ENCODE results near the gene SLC46A1. TPM values are rescaled to one million over a fixed set of nuclear protein-coding genes. Genes with fewer than 3 reads are reported as not detected.

The SLC46A1 gene
- total RNA-seq, 1 donor from 2014 or later, result 12.8 TPM

- no peak for DNase-seq (ENCODE audit: low spot score)
- intact Hi-C loops (cut with DNase I), result no loop called here
- ATAC-seq, result peak; percentile 60
Observed at GRCh38 chr17:28404812-28405570, 1.0 kb downstream of the SLC46A1 start.

- intact Hi-C loops (cut with DNase I), result no loop called here
- no peak for ATAC-seq
- DNase-seq (ENCODE audit: low spot score), result no peak
Observed at GRCh38 chr17:28404461-28404811, 1.6 kb downstream of the SLC46A1 start.

GRCh38 chr17:28404007-28404406 is 2.0 kb downstream of the SLC46A1 start:
- intact Hi-C loops (cut with DNase I), result no loop called here
- no peak for DNase-seq (ENCODE audit: low spot score)
- no peak for ATAC-seq

GRCh38 chr17:28402844-28403243 is 3.2 kb downstream of the SLC46A1 start:
- intact Hi-C loops (cut with DNase I), result no loop called here
- ATAC-seq, result no peak
- DNase-seq (ENCODE audit: low spot score), result no peak

GRCh38 chr17:28402224-28402630 is 3.8 kb downstream of the SLC46A1 start:
- intact Hi-C loops (cut with DNase I), result no loop called here
- no peak for DNase-seq (ENCODE audit: low spot score)
- no peak for ATAC-seq

GRCh38 chr17:28399808-28400207 is 6.2 kb downstream of the SLC46A1 start:
- DNase-seq (ENCODE audit: low spot score) (no peak), ATAC-seq (no peak)
- intact Hi-C loops (cut with DNase I), result no loop called here

GRCh38 chr17:28398280-28398981 is 7.6 kb downstream of the SLC46A1 start:
- ATAC-seq (no peak), DNase-seq (ENCODE audit: low spot score) (no peak)

GRCh38 chr17:28397687-28398279 is 8.2 kb downstream of the SLC46A1 start:
- DNase-seq (ENCODE audit: low spot score) (no peak), ATAC-seq (peak; percentile 25)
- intact Hi-C loops (cut with DNase I), result no loop called here

More at GRCh38 chr17:28398280-28398981, 7.6 kb downstream of the SLC46A1 start:
- intact Hi-C loops (cut with DNase I), result no loop called here

- intact Hi-C loops (cut with DNase I), result no loop called here
- no peak for ATAC-seq
Observed at GRCh38 chr17:28397275-28397674, 8.7 kb downstream of the SLC46A1 start.

GRCh38 chr17:28396635-28397239 is 9.3 kb downstream of the SLC46A1 start:
- ATAC-seq (no peak), DNase-seq (ENCODE audit: low spot score) (no peak)
- intact Hi-C loops (cut with DNase I), result no loop called here

More at GRCh38 chr17:28397275-28397674, 8.7 kb downstream of the SLC46A1 start:
- DNase-seq (ENCODE audit: low spot score), result no peak

GRCh38 chr17:28395968-28396367 is 10.0 kb downstream of the SLC46A1 start:
- intact Hi-C loops (cut with DNase I), result no loop called here
- no peak for ATAC-seq
- no peak for DNase-seq (ENCODE audit: low spot score)

GRCh38 chr17:28395426-28395825 is 10.6 kb downstream of the SLC46A1 start:
- no peak for DNase-seq (ENCODE audit: low spot score)
- ATAC-seq, result no peak
- intact Hi-C loops (cut with DNase I), result no loop called here

GRCh38 chr17:28394337-28395116 is 11.5 kb downstream of the SLC46A1 start:
- ATAC-seq, result no peak
- no peak for DNase-seq (ENCODE audit: low spot score)
- intact Hi-C loops (cut with DNase I), result no loop called here

- intact Hi-C loops (cut with DNase I), result no loop called here
- ATAC-seq, result peak; percentile 30
- no peak for DNase-seq (ENCODE audit: low spot score)
Observed at GRCh38 chr17:28392491-28392890, 13.5 kb downstream of the SLC46A1 start.

GRCh38 chr17:28391401-28391800 is 14.6 kb downstream of the SLC46A1 start:
- intact Hi-C loops (cut with DNase I), result no loop called here
- DNase-seq (ENCODE audit: low spot score), result no peak

GRCh38 chr17:28390984-28391383 is 15.0 kb downstream of the SLC46A1 start:
- intact Hi-C loops (cut with DNase I), result no loop called here
- DNase-seq (ENCODE audit: low spot score) (no peak), ATAC-seq (no peak)

More at GRCh38 chr17:28391401-28391800, 14.6 kb downstream of the SLC46A1 start:
- no peak for ATAC-seq

GRCh38 chr17:28390563-28390962 is 15.4 kb downstream of the SLC46A1 start:
- ATAC-seq, result no peak
- intact Hi-C loops (cut with DNase I), result no loop called here
- DNase-seq (ENCODE audit: low spot score), result no peak

- ATAC-seq (no peak), DNase-seq (ENCODE audit: low spot score) (no peak)
- intact Hi-C loops (cut with DNase I), result no loop called here
Observed at GRCh38 chr17:28390141-28390540, 15.9 kb downstream of the SLC46A1 start.

- DNase-seq (ENCODE audit: low spot score) (no peak), ATAC-seq (no peak)
- intact Hi-C loops (cut with DNase I), result no loop called here
Observed at GRCh38 chr17:28388106-28388505, 17.9 kb downstream of the SLC46A1 start.
